Subcutaneous abdominal adipose tissue (tissue), 5 donors: ENCODE results near the gene GINS2.

Source experiments
- H3K27ac ChIP-seq: one replicate; pipeline ENCODE4 v1.7.0; 2013; ENCODE audit warnings: low read depth, mild to moderate bottlenecking, inconsistent platforms, low read length, moderate library complexity
- H3K27me3 ChIP-seq, 5 donors: one replicate each; pipeline ENCODE4 v1.7.0; 2013; ENCODE audit warnings: low read length in 5 of 5, inconsistent platforms in 1 of 5; ENCODE audit not compliant: control insufficient read depth in 5 of 5, insufficient read depth in 4 of 5
- H3K36me3 ChIP-seq, 5 donors: one replicate each; pipeline ENCODE4 v1.7.0; 2013; ENCODE audit warnings: low read length in 5 of 5; ENCODE audit not compliant: control insufficient read depth in 5 of 5, insufficient read depth in 5 of 5
- H3K4me1 ChIP-seq, 5 donors: one replicate each; pipeline ENCODE4 v1.7.0; 2013; ENCODE audit warnings: low read length in 5 of 5, mild to moderate bottlenecking in 3 of 5, moderate library complexity in 1 of 5; ENCODE audit not compliant: control insufficient read depth in 5 of 5, insufficient read depth in 5 of 5
- H3K4me3 ChIP-seq, 5 donors: one replicate each; pipeline ENCODE4 v1.7.0; 2013; ENCODE audit warnings: low read length in 5 of 5, low read depth in 1 of 5
- H3K9ac ChIP-seq, 5 donors: one replicate each; pipeline ENCODE4 v1.7.0; 2013; ENCODE audit warnings: low read length in 5 of 5, mild to moderate bottlenecking in 4 of 5, moderate library complexity in 3 of 5
- H3K9me3 ChIP-seq, 5 donors: one replicate each; pipeline ENCODE4 v1.7.0; 2013; ENCODE audit warnings: low read length in 5 of 5; ENCODE audit not compliant: control insufficient read depth in 5 of 5
- donor health status: healthy.
- donor health status: healthy.
- donor health status: healthy.
- donor health status: healthy.
- donor health status: healthy.

GINS2 gene

GRCh38 chr16:85637061-85637807, 51.5 kb downstream of the GINS2 start:
- peaks cover 0 to 40% (median 21%) of the 10 kb centered on the region in 5 donors for H3K36me3 ChIP-seq
- no peak overlapping the region for H3K4me3 ChIP-seq
- H3K4me1 ChIP-seq, result peaks cover 2 to 87% (median 77%) of the 10 kb centered on the region in 5 donors
- peak overlapping the region; percentile 50 for H3K27ac ChIP-seq
- H3K27me3 ChIP-seq, result no peaks in the 10 kb centered on the region
- peak overlapping the region in 1 of 5 donors; percentile 4 for H3K9ac ChIP-seq
- no peaks in the 10 kb centered on the region for H3K9me3 ChIP-seq

DNA sequence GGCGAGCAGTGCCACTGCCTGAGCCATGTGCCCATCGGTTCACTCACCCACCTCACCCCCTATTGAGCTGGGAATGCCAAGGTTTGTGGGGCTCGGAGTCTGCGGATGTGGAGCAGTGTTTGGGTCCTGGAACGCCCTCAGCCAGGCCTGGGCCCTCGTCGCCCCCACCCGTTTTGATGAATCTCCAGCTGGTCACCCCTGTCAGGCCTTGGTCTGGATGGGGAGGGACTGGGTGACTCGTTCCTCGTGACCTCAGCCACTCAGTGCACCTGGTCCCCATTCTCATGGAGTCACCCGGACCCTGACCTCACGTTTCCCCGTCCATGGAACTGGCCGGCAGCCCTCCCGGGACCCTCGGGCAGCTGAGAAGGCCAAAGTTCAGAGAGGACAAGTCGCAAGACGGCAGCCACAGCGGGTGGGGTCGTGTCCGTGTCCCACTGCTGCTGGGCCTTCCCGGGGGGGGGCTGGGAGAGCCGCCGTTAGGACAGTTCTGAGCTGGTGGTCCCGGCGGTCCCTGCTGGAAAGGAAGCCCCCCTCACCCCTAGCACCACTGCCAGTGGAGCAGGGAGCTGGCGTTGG, 52.4 kb downstream of the GINS2 start:
- Histone ChIP-seq H3K9me3 (no peaks in the 10 kb centered on the region), H3K36me3 (peaks cover 0 to 40% (median 21%) of the 10 kb centered on the region in 5 donors), H3K27ac (no peak overlapping the region), H3K4me1 (peaks cover 2 to 90% (median 68%) of the 10 kb centered on the region in 5 donors), H3K27me3 (no peaks in the 10 kb centered on the region), H3K4me3 (no peak overlapping the region), H3K9ac (no peak overlapping the region)

GRCh38 chr16:85635545-85636140, 53.1 kb downstream of the GINS2 start:
- H3K27ac ChIP-seq, result no peak overlapping the region
- no peak overlapping the region for H3K4me3 ChIP-seq
- peaks cover 2 to 90% (median 61%) of the 10 kb centered on the region in 5 donors for H3K4me1 ChIP-seq

GRCh38 chr16:85634747-85635544, 53.8 kb downstream of the GINS2 start:
- Histone ChIP-seq H3K9ac (no peak overlapping the region), H3K4me3 (no peak overlapping the region), H3K36me3 (peaks cover 0 to 35% (median 15%) of the 10 kb centered on the region in 5 donors), H3K27ac (no peak overlapping the region), H3K4me1 (peaks cover 2 to 88% (median 56%) of the 10 kb centered on the region in 5 donors), H3K27me3 (no peaks in the 10 kb centered on the region), H3K9me3 (peaks cover 0 to 2% (median 2%) of the 10 kb centered on the region in 5 donors)

More at GRCh38 chr16:85635545-85636140, 53.1 kb downstream of the GINS2 start:
- Histone ChIP-seq H3K36me3 (peaks cover 0 to 40% (median 18%) of the 10 kb centered on the region in 5 donors), H3K27me3 (no peaks in the 10 kb centered on the region), H3K9me3 (no peaks in the 10 kb centered on the region), H3K9ac (no peak overlapping the region)

- Histone ChIP-seq H3K4me1 (peaks cover 2 to 78% (median 45%) of the 10 kb centered on the region in 5 donors), H3K4me3 (no peak overlapping the region), H3K9me3 (peaks cover 0 to 10% (median 7%) of the 10 kb centered on the region in 5 donors), H3K36me3 (peaks cover 0 to 36% (median 15%) of the 10 kb centered on the region in 5 donors), H3K9ac (no peak overlapping the region), H3K27me3 (no peaks in the 10 kb centered on the region), H3K27ac (no peak overlapping the region)
Observed at GRCh38 chr16:85633888-85634287, 54.9 kb downstream of the GINS2 start.

DNA sequence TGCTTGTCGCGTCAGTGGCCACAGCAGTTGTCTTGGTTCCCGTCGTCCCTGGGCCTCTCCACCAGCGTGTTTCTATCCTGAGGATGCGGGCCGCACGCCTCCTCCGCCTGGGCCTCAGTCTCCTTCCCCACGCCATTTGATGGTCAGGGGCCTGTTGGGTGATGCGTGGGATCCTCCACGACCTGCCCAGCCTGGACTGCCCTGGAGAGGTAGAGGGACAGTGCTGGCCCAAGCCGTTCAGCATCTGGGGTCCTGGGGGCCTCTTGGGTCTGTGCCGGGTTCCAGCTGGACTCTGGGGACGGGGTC, 55.4 kb downstream of the GINS2 start:
- peaks cover 2 to 78% (median 41%) of the 10 kb centered on the region in 5 donors for H3K4me1 ChIP-seq
- no peak overlapping the region for H3K4me3 ChIP-seq
- H3K9ac ChIP-seq, result no peak overlapping the region
- H3K27me3 ChIP-seq, result no peaks in the 10 kb centered on the region
- H3K9me3 ChIP-seq, result peaks cover 0 to 10% (median 7%) of the 10 kb centered on the region in 5 donors
- no peak overlapping the region for H3K27ac ChIP-seq
- H3K36me3 ChIP-seq, result peaks cover 0 to 36% (median 15%) of the 10 kb centered on the region in 5 donors

DNA sequence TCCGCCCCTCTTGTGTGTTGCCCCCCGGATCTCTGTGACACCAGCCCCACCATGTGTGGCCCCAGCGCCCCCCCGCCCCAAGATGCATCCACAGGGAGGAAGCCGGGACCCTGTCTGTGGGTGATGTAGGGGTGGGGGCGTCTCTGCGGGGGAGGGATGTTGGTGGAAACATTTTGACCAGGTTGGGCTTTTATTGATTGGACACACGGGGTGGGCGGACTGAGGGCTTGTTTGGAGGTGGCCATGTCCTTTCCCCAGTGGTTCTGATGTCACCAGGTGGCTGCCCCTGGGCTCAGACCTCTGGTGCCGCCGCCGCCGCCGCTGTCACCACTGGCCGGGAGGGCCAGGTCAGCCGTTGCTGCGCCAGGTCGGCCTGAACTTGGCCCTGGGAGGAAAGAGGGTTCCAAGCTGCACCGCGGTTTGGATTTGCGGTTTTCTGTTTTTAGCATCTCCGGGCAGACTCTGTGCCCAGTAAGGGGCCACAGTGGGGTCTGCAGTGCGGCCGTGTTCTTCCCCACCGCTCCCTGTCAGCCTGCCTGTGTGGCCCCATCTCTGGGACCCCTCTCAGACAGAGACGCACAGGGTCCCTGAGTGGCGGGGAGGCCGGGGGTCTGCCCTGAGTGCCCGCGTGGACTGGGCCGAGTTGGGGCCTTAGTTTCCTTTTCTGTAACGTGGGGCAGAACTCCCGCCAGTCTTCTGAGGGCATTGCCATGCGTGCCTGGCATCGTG, 55.9 kb downstream of the GINS2 start:
- Histone ChIP-seq H3K4me1 (peaks cover 2 to 73% (median 36%) of the 10 kb centered on the region in 5 donors), H3K27ac (no peak overlapping the region), H3K27me3 (no peaks in the 10 kb centered on the region), H3K9ac (no peak overlapping the region), H3K9me3 (peaks cover 0 to 10% (median 7%) of the 10 kb centered on the region in 5 donors), H3K36me3 (peaks cover 0 to 36% (median 15%) of the 10 kb centered on the region in 5 donors), H3K4me3 (no peak overlapping the region)

DNA sequence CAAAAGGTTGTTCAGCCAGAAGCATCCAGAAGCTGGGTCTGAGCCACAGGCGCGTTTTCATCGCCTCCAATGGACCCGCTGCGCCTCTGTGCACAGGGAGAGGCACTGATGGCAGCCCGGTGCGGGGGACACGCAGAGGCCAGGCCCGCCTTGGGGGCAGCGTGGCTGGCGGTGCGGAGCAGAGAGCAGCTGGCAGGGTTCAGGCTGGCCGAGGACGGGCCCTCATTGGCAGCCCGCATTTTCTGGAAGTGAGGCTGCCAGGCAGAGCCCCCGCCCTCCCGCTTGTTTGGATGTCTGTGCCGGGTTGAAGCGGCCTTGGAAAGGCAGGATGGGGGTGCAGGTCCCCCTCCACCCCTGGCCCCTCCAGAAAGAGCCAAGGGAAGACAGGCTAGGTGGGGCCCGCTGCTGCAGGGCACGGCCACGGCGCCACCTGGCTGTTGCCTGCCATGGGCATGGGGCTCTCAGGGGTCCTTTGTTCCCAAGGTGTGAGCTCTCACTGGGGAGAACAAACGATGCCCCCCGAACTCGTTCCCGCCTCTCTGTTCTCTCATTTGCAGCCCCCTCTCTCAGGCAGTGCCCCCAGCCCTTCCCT, 56.9 kb downstream of the GINS2 start:
- Histone ChIP-seq H3K4me3 (no peak overlapping the region), H3K4me1 (peaks cover 2 to 68% (median 32%) of the 10 kb centered on the region in 5 donors), H3K9me3 (peaks cover 0 to 10% (median 7%) of the 10 kb centered on the region in 5 donors), H3K27me3 (no peaks in the 10 kb centered on the region), H3K36me3 (peaks cover 0 to 32% (median 15%) of the 10 kb centered on the region in 5 donors), H3K27ac (no peak overlapping the region), H3K9ac (no peak overlapping the region)

GRCh38 chr16:85631230-85631629, 57.5 kb downstream of the GINS2 start:
- no peak overlapping the region for H3K4me3 ChIP-seq
- peaks cover 0 to 28% (median 15%) of the 10 kb centered on the region in 5 donors for H3K36me3 ChIP-seq
- peaks cover 0 to 10% (median 7%) of the 10 kb centered on the region in 5 donors for H3K9me3 ChIP-seq
- H3K4me1 ChIP-seq, result peaks cover 2 to 67% (median 32%) of the 10 kb centered on the region in 5 donors
- no peak overlapping the region for H3K27ac ChIP-seq
- no peak overlapping the region for H3K9ac ChIP-seq
- no peaks in the 10 kb centered on the region for H3K27me3 ChIP-seq
